Osteocyte (in vitro differentiated cells): Measurements from ENCODE around the gene PKMYT1. TPM values are rescaled to one million over a fixed set of nuclear protein-coding genes. Genes with fewer than 3 reads are reported as not detected.

Experiments
- DNase-seq: peaks from one replicate; pipeline ENCODE4 v3.0.0; 2021; ENCODE audit warnings: mixed read lengths; ENCODE audit not compliant: unreplicated experiment; ENCODE audit errors: extremely low spot score
- H3K27ac Mint-ChIP-seq: one replicate; pipeline ENCODE4 v1.8.0; 2021; ENCODE audit warnings: mild to moderate bottlenecking, mixed read lengths; ENCODE audit not compliant: unreplicated experiment
- H3K27me3 Mint-ChIP-seq: one replicate; pipeline ENCODE4 v1.8.0; 2021; ENCODE audit warnings: mixed read lengths; ENCODE audit not compliant: unreplicated experiment
- H3K36me3 Mint-ChIP-seq: one replicate; pipeline ENCODE4 v1.8.0; 2021; ENCODE audit warnings: mixed read lengths; ENCODE audit not compliant: unreplicated experiment
- H3K4me1 Mint-ChIP-seq: one replicate; pipeline ENCODE4 v1.8.0; 2021; ENCODE audit warnings: mixed read lengths; ENCODE audit not compliant: unreplicated experiment
- H3K4me3 Mint-ChIP-seq: one replicate; pipeline ENCODE4 v1.8.0; 2021; ENCODE audit warnings: mild to moderate bottlenecking, moderate library complexity, mixed read lengths; ENCODE audit not compliant: unreplicated experiment
- H3K9me3 Mint-ChIP-seq: one replicate; pipeline ENCODE4 v1.8.0; 2021; ENCODE audit warnings: mixed read lengths; ENCODE audit not compliant: unreplicated experiment
- total RNA-seq: library from RNA; stranded (reverse); gene quantifications from 2 replicates; pipeline ENCODE4 v1.2.1, GENCODE V29; 2021
- TF ChIP-seq, protein P1 (sequence below): fragments of 200-600 bp; sonication (generic); IDR thresholded peaks from 2 replicates; pipeline ENCODE4 v1.5.0; 2021; ENCODE audit warnings: antibody characterized with exemption, mild to moderate bottlenecking, moderate library complexity

PKMYT1 gene
- total RNA-seq, 1 donor from 2014 or later: 10.4 TPM

DNA sequence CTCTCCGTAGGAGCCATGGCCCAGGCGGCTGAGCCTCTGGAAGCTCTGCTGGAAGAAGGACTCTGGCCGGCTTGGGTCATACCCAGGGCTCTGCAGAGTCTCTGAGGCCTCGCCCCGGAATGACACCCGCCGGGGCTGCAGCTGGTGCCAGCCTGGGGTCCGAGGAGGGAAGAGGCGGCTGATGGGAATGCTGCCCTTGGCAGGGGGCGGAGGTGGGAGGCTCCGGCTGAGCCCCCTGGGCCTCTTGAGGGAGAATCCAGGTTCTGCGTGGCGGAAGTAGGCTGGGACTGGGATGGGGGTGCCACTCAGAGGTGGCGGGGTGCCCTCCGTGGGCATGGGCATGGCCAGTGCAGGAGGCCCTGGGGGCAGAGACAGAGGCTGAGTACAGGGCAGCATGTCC, 3.6 kb downstream of the PKMYT1 start:
- no peaks in the 10 kb centered on the region for H3K9me3 Mint-ChIP-seq
- H3K4me3 Mint-ChIP-seq: no peak overlapping the region
- H3K4me1 Mint-ChIP-seq: peaks cover 15% of the 10 kb centered on the region
- no peak overlapping the region for H3K27ac Mint-ChIP-seq
- no peaks in the 10 kb centered on the region for H3K36me3 Mint-ChIP-seq
- TF ChIP-seq, protein P1, sequence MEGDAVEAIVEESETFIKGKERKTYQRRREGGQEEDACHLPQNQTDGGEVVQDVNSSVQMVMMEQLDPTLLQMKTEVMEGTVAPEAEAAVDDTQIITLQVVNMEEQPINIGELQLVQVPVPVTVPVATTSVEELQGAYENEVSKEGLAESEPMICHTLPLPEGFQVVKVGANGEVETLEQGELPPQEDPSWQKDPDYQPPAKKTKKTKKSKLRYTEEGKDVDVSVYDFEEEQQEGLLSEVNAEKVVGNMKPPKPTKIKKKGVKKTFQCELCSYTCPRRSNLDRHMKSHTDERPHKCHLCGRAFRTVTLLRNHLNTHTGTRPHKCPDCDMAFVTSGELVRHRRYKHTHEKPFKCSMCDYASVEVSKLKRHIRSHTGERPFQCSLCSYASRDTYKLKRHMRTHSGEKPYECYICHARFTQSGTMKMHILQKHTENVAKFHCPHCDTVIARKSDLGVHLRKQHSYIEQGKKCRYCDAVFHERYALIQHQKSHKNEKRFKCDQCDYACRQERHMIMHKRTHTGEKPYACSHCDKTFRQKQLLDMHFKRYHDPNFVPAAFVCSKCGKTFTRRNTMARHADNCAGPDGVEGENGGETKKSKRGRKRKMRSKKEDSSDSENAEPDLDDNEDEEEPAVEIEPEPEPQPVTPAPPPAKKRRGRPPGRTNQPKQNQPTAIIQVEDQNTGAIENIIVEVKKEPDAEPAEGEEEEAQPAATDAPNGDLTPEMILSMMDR: no peak
- no peak for DNase-seq
- no peaks in the 10 kb centered on the region for H3K27me3 Mint-ChIP-seq

DNA sequence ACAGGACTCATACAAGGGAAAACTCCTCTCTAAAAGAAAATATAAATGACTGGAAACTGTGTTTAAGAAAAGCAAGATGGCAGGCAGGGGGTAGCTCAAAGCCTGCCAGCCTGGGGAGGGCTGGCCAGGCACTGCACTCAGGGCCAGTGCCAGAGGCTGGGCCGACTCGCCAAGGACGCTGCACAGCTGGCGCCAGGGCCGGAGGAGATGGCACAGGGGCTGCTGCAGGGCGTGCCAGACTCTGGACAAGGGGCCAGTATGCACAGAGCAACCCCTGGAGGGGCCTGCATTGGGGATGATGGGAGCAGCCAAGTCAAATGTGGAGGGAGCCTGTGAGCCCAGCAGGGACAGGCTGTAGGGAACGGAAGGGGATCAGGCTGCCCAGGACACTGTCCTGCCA, 4.0 kb downstream of the PKMYT1 start:
- Mint-ChIP-seq H3K4me3 (no peak overlapping the region), H3K36me3 (no peaks in the 10 kb centered on the region), H3K4me1 (peaks cover 11% of the 10 kb centered on the region), H3K27me3 (no peaks in the 10 kb centered on the region), H3K9me3 (no peaks in the 10 kb centered on the region), H3K27ac (no peak overlapping the region)
- no peak for DNase-seq
- TF ChIP-seq, protein P1: no peak

DNA sequence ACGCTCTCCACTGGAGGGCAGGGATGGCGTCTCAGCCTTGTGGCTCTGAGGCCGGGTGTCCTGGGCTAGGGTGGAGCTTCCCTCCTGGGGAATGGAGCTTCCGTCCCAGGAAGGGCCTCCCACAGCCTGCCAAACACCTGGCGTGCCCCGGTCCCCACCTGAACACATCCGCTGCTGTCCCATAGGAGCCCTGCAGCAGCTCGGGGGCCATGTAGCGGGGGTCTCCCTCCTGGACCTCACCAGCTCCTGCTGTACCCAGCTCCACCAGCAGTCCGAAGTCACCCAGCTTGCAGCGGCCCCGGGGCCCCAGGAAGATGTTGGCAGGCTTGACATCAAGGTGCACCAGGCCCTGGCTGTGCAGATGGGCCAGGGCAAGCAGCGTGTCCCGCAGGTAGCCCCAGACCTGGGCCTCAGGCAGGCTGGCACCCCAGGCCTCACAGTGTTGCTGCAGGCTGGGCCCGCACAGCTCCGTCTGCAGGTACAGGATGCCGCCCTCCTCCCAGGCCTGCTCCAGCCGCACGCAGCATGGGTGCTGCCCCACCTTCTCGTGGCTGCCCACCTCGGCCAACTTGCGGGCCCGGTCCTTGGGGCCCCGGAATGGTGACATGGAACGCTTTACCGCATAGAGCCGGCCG, 5.0 kb downstream of the PKMYT1 start:
- peaks cover 12% of the 10 kb centered on the region for H3K4me1 Mint-ChIP-seq
- DNase-seq: no peak
- no peaks in the 10 kb centered on the region for H3K9me3 Mint-ChIP-seq
- no peaks in the 10 kb centered on the region for H3K36me3 Mint-ChIP-seq
- no peaks in the 10 kb centered on the region for H3K27me3 Mint-ChIP-seq
- no peak overlapping the region for H3K4me3 Mint-ChIP-seq
- TF ChIP-seq, protein P1: no peak
- no peak overlapping the region for H3K27ac Mint-ChIP-seq

DNA sequence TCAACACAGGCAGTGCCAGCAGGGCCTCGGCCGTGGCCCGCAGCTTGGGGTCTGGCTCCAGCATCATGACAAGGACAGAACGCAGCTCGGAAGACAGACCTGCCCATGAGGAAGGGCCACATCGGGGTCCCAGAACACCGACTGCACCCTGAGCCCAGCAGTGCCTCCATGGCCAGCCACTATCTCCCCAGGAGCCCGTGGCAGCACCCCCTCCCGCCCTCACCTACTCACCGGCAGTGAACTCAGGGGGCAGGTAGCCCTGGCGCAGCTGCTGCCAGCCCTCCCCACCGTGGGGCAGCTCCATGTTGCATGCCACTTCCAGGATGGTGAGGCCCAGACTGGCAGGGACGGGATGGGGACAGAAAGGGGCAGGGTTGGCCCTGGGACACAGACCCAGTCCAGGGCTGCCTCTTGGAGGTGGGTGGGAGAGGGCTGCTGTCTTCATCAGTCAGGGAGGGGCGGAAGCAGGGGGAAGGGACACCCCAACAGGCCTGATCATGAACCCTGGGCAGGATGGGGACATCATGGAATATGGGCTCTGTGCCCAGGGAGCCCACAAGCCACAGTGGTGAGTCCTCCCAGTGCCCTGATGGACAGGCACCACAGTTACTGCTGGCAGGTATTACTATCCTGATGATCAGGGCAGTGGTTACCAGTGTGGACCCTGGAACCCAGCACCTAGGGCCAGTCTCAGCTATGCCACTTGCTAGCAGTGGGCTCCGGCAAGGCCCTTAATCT, 5.8 kb downstream of the PKMYT1 start:
- Mint-ChIP-seq H3K36me3 (no peaks in the 10 kb centered on the region), H3K27me3 (no peaks in the 10 kb centered on the region), H3K27ac (no peak overlapping the region), H3K9me3 (no peaks in the 10 kb centered on the region), H3K4me1 (peaks cover 13% of the 10 kb centered on the region), H3K4me3 (no peak overlapping the region)
- no peak for DNase-seq
- TF ChIP-seq, protein P1: no peak

DNA sequence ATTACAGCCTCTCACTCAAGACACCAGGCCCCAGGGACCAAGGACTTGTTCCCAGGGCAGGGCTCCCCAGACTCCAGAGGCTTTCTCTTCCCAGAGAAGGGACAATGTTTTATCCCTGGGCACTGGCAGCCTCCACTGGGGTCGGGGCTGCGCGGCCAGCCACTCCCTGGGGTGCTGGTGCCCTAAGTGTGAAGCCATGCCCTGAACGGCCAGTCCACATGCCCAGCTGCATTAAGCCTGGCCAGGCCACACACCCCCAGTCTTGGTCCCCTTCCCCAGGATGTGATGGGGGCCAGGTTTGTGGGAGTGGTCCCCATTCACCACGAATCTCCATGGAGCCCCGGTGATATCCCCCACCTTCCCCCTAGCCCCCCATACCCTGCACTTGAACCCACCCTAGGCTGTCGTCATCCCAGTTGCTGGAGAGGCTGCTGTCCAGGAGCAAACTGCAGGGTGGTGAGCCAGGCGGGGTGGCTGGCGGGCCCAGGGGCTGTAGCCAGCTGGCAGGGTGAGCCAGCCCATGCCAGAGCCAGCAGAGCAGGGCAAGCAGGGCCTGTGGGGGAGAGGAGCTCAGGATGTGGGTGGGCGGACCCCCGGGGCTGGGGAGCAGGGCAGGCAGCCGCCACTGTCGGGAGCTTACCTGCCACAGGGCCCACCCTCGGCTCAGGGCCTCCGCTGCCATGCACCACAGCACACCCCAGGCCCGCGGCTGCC, 6.5 kb downstream of the PKMYT1 start:
- Mint-ChIP-seq H3K4me1 (peaks cover 11% of the 10 kb centered on the region), H3K36me3 (no peaks in the 10 kb centered on the region), H3K4me3 (no peak overlapping the region)

More for the DNA sequence above, 6.5 kb downstream of the PKMYT1 start:
- H3K27ac Mint-ChIP-seq: no peak overlapping the region
- DNase-seq: no peak
- TF ChIP-seq, protein P1: no peak
- H3K27me3 Mint-ChIP-seq: no peaks in the 10 kb centered on the region
- H3K9me3 Mint-ChIP-seq: no peaks in the 10 kb centered on the region
